Erythroblast (primary cell): ENCODE results near the gene ARSK.

Experiments used
- GATA1 ChIP-seq: IDR thresholded peaks from 2 replicates; pipeline ENCODE4 v1.6.1; 2011; ENCODE audit warnings: low read depth, mild to moderate bottlenecking, control low read depth, low read length, moderate library complexity
- POLR2A ChIP-seq: IDR thresholded peaks from 2 replicates; pipeline ENCODE4 v1.6.1; 2011; ENCODE audit warnings: mild to moderate bottlenecking, low read length

- TF ChIP-seq POLR2A (no peak), GATA1 (no peak)
Measured at GRCh38 chr5:95620030-95620869, 65.3 kb downstream of the ARSK start, which contains the start of gene GPR150.
